Measurements from ENCODE around the gene MRPL22.
"Not testable (repeated sequence)": the region's sequence is repeated elsewhere in the genome, so short reads cannot be mapped to it uniquely, and the experiment has no call there.

- not testable (repeated sequence) for TF ChIP-seq CTCF (conservative IDR thresholded peaks at IDR 0.05); ZFX (IDR thresholded peaks at IDR 0.05)
Measured at GRCh38 chr5:154905601-154906000, 35.3 kb upstream of the MRPL22 start.

All from C4-2B (cell line).